Neural progenitor cell (in vitro differentiated cells): Measurements from ENCODE around the gene CC2D2A. TPM values are rescaled to one million over a fixed set of nuclear protein-coding genes. Genes with fewer than 3 reads are reported as not detected.

ENCODE experiments used
- DNase-seq: peaks from one replicate; pipeline ENCODE4 v3.0.0-alpha.2; 2016; ENCODE audit warnings: low spot score
- H2AFZ ChIP-seq: fragments of 200-600 bp; sonication (generic); replicated peaks from 2 replicates; pipeline ENCODE4 v1.6.1; 2016; ENCODE audit warnings: antibody characterized with exemption
- H3F3A ChIP-seq: fragments of 200-600 bp; sonication (generic); 2 replicates; pipeline ENCODE4 v1.6.1; 2016; ENCODE audit warnings: antibody characterized with exemption, low read depth
- H3K27ac ChIP-seq: fragments of 200-600 bp; sonication (generic); 2 replicates; pipeline ENCODE4 v1.5.1; 2016; ENCODE audit warnings: mild to moderate bottlenecking
- H3K27me3 ChIP-seq: fragments of 200-600 bp; sonication (generic); 2 replicates; pipeline ENCODE4 v1.6.1; 2016; ENCODE audit warnings: mild to moderate bottlenecking, moderate library complexity
- H3K36me3 ChIP-seq: fragments of 200-600 bp; sonication (generic); 2 replicates; pipeline ENCODE4 v1.5.1; 2016
- H3K4me1 ChIP-seq: fragments of 200-600 bp; sonication (generic); 2 replicates; pipeline ENCODE4 v1.6.1; 2016; ENCODE audit warnings: mixed run types
- H3K4me2 ChIP-seq: fragments of 200-600 bp; sonication (generic); 2 replicates; pipeline ENCODE4 v1.6.1; 2016
- H3K4me3 ChIP-seq: fragments of 200-600 bp; sonication (generic); 2 replicates; pipeline ENCODE4 v1.5.1; 2016
- H3K79me2 ChIP-seq: fragments of 200-600 bp; sonication (generic); 2 replicates; pipeline ENCODE4 v1.6.1; 2016; ENCODE audit warnings: low read depth
- H3K9ac ChIP-seq: fragments of 200-600 bp; sonication (generic); 2 replicates; pipeline ENCODE4 v1.6.1; 2016
- H3K9me3 ChIP-seq: fragments of 200-600 bp; sonication (generic); 2 replicates; pipeline ENCODE4 v1.5.1; 2016; ENCODE audit warnings: low read depth
- H4K20me1 ChIP-seq: fragments of 200-600 bp; sonication (generic); 2 replicates; pipeline ENCODE4 v1.6.1; 2016; ENCODE audit warnings: low read depth
- H3K27ac Mint-ChIP-seq: 3 replicates; pipeline ENCODE4 v1.8.0; 2021; ENCODE audit warnings: mixed read lengths
- H3K27me3 Mint-ChIP-seq: 2 replicates; pipeline ENCODE4 v1.8.0; 2022; ENCODE audit warnings: low read depth, mild to moderate bottlenecking, inconsistent platforms, moderate library complexity, mixed read lengths; ENCODE audit not compliant: insufficient read depth
- H3K36me3 Mint-ChIP-seq: 3 replicates; pipeline ENCODE4 v1.8.0; 2021; ENCODE audit warnings: mixed read lengths
- H3K4me1 Mint-ChIP-seq: 3 replicates; pipeline ENCODE4 v1.8.0; 2021; ENCODE audit warnings: mixed read lengths
- H3K4me3 Mint-ChIP-seq: 3 replicates; pipeline ENCODE4 v1.8.0; 2021; ENCODE audit warnings: mild to moderate bottlenecking, moderate library complexity, mixed read lengths
- H3K9me3 Mint-ChIP-seq: 3 replicates; pipeline ENCODE4 v1.8.0; 2020; ENCODE audit warnings: mixed read lengths
- EZH2 ChIP-seq: fragments of 200-600 bp; sonication (generic); IDR thresholded peaks from 2 replicates; pipeline ENCODE4 v1.6.1; 2017; ENCODE audit warnings: antibody characterized with exemption, mild to moderate bottlenecking, moderate library complexity
- EZH2phosphoT487 ChIP-seq: fragments of 200-600 bp; sonication (generic); IDR thresholded peaks from 2 replicates; pipeline ENCODE4 v1.6.1; 2017; ENCODE audit warnings: antibody characterized with exemption
- total RNA-seq: library from RNA; depleted of rRNA; stranded (reverse); fragments of >200 nt; gene quantifications from 2 replicates; pipeline ENCODE4 v1.2.3, GENCODE V29; 2015; ENCODE audit warnings: low replicate concordance
- TF ChIP-seq, protein P1 (sequence below): fragments of 200-600 bp; sonication (generic); IDR thresholded peaks from 2 replicates; pipeline ENCODE4 v1.5.1; 2017; ENCODE audit warnings: antibody characterized with exemption, mild to moderate bottlenecking

Gene CC2D2A
- total RNA-seq, 1 donor from 2014 or later: 40.0 TPM

DNA sequence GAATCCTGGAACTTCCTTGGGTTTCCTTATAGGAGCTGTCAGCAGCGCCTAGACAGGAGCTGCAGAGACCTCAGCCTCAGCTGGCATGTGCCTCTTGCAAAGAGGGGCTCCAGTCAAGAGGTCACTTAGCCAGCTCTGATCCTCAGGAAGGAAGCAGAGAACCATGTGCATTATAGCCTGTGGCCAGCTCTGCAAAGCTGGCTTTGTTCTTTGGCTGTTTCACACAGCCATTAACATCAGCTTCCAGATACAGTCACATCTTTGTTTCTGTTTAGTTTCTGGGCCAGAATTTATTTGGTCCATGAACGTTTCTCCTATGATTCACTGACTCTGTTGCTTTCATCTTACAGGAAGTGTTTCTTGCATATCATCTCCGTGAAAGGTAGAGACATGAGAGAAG, 92.4 kb downstream of the CC2D2A start:
- Histone ChIP-seq H3K4me2 (no peak overlapping the region), H3K27ac (no peak overlapping the region), H3K79me2 (no peaks in the 10 kb centered on the region), H3K9ac (no peak overlapping the region), H3K36me3 (no peaks in the 10 kb centered on the region), H3F3A (no peaks in the 10 kb centered on the region), H3K4me3 (no peak overlapping the region), H3K27me3 (no peaks in the 10 kb centered on the region), H2AFZ (no peak overlapping the region), H4K20me1 (no peaks in the 10 kb centered on the region), H3K4me1 (no peaks in the 10 kb centered on the region), H3K9me3 (no peaks in the 10 kb centered on the region)
- TF ChIP-seq EZH2phosphoT487 (no peak), EZH2 (no peak)
- TF ChIP-seq, protein P1, sequence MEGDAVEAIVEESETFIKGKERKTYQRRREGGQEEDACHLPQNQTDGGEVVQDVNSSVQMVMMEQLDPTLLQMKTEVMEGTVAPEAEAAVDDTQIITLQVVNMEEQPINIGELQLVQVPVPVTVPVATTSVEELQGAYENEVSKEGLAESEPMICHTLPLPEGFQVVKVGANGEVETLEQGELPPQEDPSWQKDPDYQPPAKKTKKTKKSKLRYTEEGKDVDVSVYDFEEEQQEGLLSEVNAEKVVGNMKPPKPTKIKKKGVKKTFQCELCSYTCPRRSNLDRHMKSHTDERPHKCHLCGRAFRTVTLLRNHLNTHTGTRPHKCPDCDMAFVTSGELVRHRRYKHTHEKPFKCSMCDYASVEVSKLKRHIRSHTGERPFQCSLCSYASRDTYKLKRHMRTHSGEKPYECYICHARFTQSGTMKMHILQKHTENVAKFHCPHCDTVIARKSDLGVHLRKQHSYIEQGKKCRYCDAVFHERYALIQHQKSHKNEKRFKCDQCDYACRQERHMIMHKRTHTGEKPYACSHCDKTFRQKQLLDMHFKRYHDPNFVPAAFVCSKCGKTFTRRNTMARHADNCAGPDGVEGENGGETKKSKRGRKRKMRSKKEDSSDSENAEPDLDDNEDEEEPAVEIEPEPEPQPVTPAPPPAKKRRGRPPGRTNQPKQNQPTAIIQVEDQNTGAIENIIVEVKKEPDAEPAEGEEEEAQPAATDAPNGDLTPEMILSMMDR: no peak
- Mint-ChIP-seq H3K27ac (no peak overlapping the region), H3K4me3 (no peak overlapping the region), H3K36me3 (peaks cover 27% of the 10 kb centered on the region), H3K27me3 (peaks cover 4% of the 10 kb centered on the region), H3K9me3 (no peaks in the 10 kb centered on the region), H3K4me1 (peaks cover 6% of the 10 kb centered on the region)
- no peak for DNase-seq

DNA sequence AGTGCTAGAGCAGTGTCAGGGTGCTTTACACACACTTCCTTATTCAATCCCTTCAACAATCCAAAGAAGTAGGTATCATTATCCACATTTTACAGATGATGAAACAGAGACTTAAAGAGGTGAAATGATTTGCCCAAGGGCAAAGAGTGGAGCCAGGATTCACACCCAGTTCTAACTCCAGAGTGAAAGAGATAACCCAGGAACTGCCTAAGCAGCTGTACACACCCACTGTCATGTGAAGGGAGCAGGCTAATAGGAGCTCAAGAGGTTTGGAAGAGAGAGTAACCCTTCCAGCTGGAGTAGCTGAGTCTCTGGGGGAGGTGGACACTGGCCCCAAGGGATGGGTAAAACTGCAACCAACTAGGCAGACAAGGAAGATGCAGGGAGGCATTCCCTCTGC, 92.9 kb downstream of the CC2D2A start:
- H3K27me3 Mint-ChIP-seq: peaks cover 6% of the 10 kb centered on the region
- H3K27ac Mint-ChIP-seq: no peak overlapping the region
- H3K4me3 ChIP-seq: no peak overlapping the region
- no peaks in the 10 kb centered on the region for H3K4me1 ChIP-seq
- no peaks in the 10 kb centered on the region for H3K9me3 ChIP-seq
- H3K27ac ChIP-seq: no peak overlapping the region
- no peak for DNase-seq
- H3K79me2 ChIP-seq: no peaks in the 10 kb centered on the region
- no peaks in the 10 kb centered on the region for H3K36me3 ChIP-seq
- H3K9ac ChIP-seq: no peak overlapping the region
- peaks cover 28% of the 10 kb centered on the region for H3K36me3 Mint-ChIP-seq
- no peak overlapping the region for H2AFZ ChIP-seq
- H3F3A ChIP-seq: no peaks in the 10 kb centered on the region
- H3K27me3 ChIP-seq: no peaks in the 10 kb centered on the region
- H3K4me1 Mint-ChIP-seq: peaks cover 6% of the 10 kb centered on the region
- no peak overlapping the region for H3K4me3 Mint-ChIP-seq
- no peaks in the 10 kb centered on the region for H4K20me1 ChIP-seq
- TF ChIP-seq, protein P1: no peak
- TF ChIP-seq EZH2phosphoT487 (no peak), EZH2 (no peak)
- no peak overlapping the region for H3K4me2 ChIP-seq
- H3K9me3 Mint-ChIP-seq: no peaks in the 10 kb centered on the region

DNA sequence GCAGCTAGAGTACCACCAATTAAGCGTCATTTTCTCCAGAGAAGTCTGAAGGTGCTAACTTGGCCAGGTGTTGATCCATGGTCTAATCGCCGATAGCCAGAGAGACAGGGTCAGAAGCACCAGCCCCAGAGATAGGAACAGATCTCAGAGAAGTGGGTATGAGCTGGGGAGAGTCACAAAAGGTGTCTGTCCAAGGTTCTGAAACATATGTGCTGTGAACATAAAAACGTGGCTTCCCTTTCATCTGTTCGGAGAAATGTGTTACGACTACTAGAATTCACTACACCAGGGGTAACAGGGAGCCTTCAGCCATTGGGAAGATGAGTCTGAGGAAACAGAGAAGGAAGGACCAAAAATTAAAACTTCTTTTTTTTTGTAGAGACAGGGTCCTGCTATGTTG, 94.2 kb downstream of the CC2D2A start:
- Histone ChIP-seq H3K27me3 (no peaks in the 10 kb centered on the region), H3F3A (no peaks in the 10 kb centered on the region), H3K4me3 (no peak overlapping the region), H4K20me1 (no peaks in the 10 kb centered on the region), H3K36me3 (no peaks in the 10 kb centered on the region), H3K79me2 (no peaks in the 10 kb centered on the region), H3K9me3 (no peaks in the 10 kb centered on the region), H2AFZ (no peak overlapping the region), H3K27ac (no peak overlapping the region), H3K4me1 (no peaks in the 10 kb centered on the region), H3K4me2 (no peak overlapping the region), H3K9ac (no peak overlapping the region)
- Mint-ChIP-seq H3K4me3 (no peak overlapping the region), H3K36me3 (peaks cover 26% of the 10 kb centered on the region), H3K4me1 (peaks cover 6% of the 10 kb centered on the region), H3K27ac (no peak overlapping the region), H3K9me3 (no peaks in the 10 kb centered on the region), H3K27me3 (peaks cover 6% of the 10 kb centered on the region)
- no peak for TF ChIP-seq EZH2
- TF ChIP-seq, protein P1: no peak
- TF ChIP-seq EZH2phosphoT487: no peak
- no peak for DNase-seq

DNA sequence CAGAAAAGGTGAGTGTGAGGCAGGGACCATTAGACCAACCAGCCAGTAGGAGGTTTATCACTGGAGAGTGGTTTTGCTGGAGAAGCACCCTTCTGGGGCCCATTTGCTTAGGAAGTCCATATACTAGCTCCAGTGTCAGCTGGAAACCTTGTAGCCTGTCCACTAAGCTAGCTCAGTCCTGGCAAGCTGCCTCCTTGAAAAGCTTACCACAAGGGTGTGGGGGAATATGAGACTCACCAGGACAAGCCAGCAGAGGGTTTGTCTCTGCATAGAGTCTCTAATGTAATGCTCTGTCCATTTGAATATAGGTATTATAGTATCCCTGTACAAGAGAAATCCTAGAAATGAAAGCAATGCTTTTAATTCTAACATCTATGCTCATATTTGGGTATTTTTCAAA, 99.1 kb downstream of the CC2D2A start:
- Histone ChIP-seq H3K4me2 (no peak overlapping the region), H3K4me3 (no peak overlapping the region), H3F3A (no peaks in the 10 kb centered on the region), H3K36me3 (no peaks in the 10 kb centered on the region), H3K9ac (no peak overlapping the region), H3K79me2 (no peaks in the 10 kb centered on the region), H3K27me3 (no peaks in the 10 kb centered on the region), H3K27ac (no peak overlapping the region), H3K9me3 (no peaks in the 10 kb centered on the region), H4K20me1 (no peaks in the 10 kb centered on the region), H3K4me1 (no peaks in the 10 kb centered on the region), H2AFZ (no peak overlapping the region)
- Mint-ChIP-seq H3K27me3 (peaks cover 6% of the 10 kb centered on the region), H3K9me3 (no peaks in the 10 kb centered on the region), H3K27ac (no peak overlapping the region), H3K36me3 (peaks cover 28% of the 10 kb centered on the region), H3K4me1 (no peaks in the 10 kb centered on the region), H3K4me3 (no peak overlapping the region)
- DNase-seq: no peak
- no peak for TF ChIP-seq EZH2
- TF ChIP-seq, protein P1: no peak
- TF ChIP-seq EZH2phosphoT487: no peak
